ENCODE measurements around the gene SETD4. TPM values are rescaled to one million over a fixed set of nuclear protein-coding genes. Genes with fewer than 3 reads are reported as not detected.

Gene SETD4
- total RNA-seq, 2 donors from 2014 or later, result 18.2 to 29.1 TPM

GRCh38 chr21:35995522-35996088, 64.7 kb downstream of the SETD4 start:
- DNase-seq (ENCODE audit: low spot score), result no peak
- Mint-ChIP-seq H3K27me3 (peaks cover 20 to 28% of the 10 kb centered on the region in 2 donors), H3K4me3 (no peak overlapping the region), H3K4me1 (ENCODE audit: low read depth in 2 of 2) (no peaks in the 10 kb centered on the region), H3K27ac (no peak overlapping the region), H3K36me3 (no peaks in the 10 kb centered on the region), H3K9me3 (no peaks in the 10 kb centered on the region)
- no peak for ATAC-seq

DNA sequence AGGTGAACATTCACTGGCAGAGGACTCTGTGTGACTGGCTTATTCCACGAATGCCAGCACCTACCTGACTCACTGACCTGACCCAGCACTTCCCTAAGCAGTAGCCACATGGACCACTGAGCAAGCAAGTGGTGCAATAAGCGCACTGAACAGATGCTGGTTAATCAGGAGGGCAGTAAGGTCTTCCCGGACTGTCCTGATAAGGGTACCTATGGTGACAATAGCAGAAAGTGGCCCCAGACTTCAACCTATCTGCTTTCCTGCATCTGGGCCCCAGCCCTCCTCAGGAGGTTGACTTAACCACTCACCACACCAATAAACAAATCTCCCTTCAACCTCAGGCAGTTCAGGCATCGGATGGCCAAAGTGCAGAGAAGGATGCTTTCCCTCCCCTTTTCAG, 65.7 kb downstream of the SETD4 start:
- H3K36me3 Mint-ChIP-seq, result no peaks in the 10 kb centered on the region

GRCh38 chr21:35993875-35994490, 66.3 kb downstream of the SETD4 start:
- no peak overlapping the region for H3K4me3 Mint-ChIP-seq

More for the DNA sequence above, 65.7 kb downstream of the SETD4 start:
- no peak for DNase-seq (ENCODE audit: low spot score)
- Mint-ChIP-seq H3K27ac (no peak overlapping the region), H3K9me3 (no peaks in the 10 kb centered on the region), H3K27me3 (peaks cover 17 to 18% of the 10 kb centered on the region in 2 donors), H3K4me1 (ENCODE audit: low read depth in 2 of 2) (no peaks in the 10 kb centered on the region), H3K4me3 (no peak overlapping the region)
- no peak for ATAC-seq

DNA sequence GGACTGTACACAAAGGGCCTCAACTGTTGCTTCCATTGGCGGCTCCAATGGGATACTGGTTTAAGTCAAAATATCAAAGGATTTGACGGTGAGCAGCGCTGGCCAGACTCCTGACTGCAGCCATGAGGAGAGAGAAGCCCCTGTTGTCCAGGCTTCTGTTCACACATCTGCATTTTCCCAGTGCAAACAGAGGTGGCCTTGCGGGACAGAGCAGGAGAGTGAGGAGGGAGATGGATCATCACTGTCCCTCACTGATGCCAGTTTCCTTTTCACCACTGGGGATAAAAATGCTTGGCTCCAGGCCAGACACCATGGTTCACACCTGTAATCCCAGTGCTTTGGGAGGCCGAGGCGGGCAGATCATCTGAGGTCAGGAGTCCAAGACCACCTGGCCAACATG, 69.2 kb downstream of the SETD4 start:
- no peak overlapping the region for H3K4me3 Mint-ChIP-seq
- H3K36me3 Mint-ChIP-seq, result no peaks in the 10 kb centered on the region
- no peak overlapping the region for H3K27ac Mint-ChIP-seq
- no peak for ATAC-seq
- no peak for DNase-seq (ENCODE audit: low spot score)
- no peaks in the 10 kb centered on the region for H3K9me3 Mint-ChIP-seq
- peaks cover 3 to 16% of the 10 kb centered on the region in 2 donors for H3K27me3 Mint-ChIP-seq
- no peaks in the 10 kb centered on the region for H3K4me1 Mint-ChIP-seq (ENCODE audit: low read depth in 2 of 2)

More at GRCh38 chr21:35993875-35994490, 66.3 kb downstream of the SETD4 start:
- no peak for DNase-seq (ENCODE audit: low spot score)
- Mint-ChIP-seq H3K4me1 (ENCODE audit: low read depth in 2 of 2) (no peaks in the 10 kb centered on the region), H3K27me3 (peaks cover 14 to 18% of the 10 kb centered on the region in 2 donors), H3K27ac (no peak overlapping the region), H3K36me3 (no peaks in the 10 kb centered on the region), H3K9me3 (no peaks in the 10 kb centered on the region)
- ATAC-seq, result no peak

- Mint-ChIP-seq H3K36me3 (no peaks in the 10 kb centered on the region), H3K27me3 (peaks cover 3 to 16% of the 10 kb centered on the region in 2 donors), H3K9me3 (no peaks in the 10 kb centered on the region), H3K4me1 (ENCODE audit: low read depth in 2 of 2) (no peaks in the 10 kb centered on the region), H3K27ac (no peak overlapping the region), H3K4me3 (no peak overlapping the region)
- DNase-seq (ENCODE audit: low spot score) (no peak), ATAC-seq (no peak)
These were observed 69.7 kb downstream of the SETD4 start for GRCh38 chr21:35990609-35991008.

DNA sequence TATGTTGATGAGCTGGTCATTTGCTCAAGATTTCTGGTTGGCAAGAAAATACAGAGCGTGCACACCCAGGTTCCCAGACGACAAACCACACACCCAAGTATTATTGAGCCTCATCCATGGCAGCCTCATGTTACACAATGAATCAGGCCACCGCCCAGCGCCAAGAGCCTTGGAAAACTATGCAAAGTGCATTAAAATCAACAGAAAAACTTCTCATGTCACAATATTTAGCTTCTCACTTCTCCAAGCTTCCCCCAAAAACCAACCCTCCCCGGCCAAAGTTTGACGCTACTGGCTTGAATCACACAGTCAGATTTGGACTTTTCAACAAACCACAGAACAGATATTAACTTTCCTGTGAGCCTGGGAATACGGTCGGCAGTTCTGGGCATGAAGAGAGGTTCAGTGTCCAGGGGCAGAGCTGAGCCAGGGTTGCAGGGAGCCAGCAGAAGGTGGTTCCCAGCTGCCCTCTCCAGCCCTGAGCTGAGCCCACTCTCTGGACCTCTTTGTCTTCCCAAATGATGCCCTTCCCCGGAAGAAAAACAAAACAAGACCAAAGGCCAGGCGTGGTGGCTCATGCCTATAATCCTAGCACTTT, 71.1 kb downstream of the SETD4 start:
- ATAC-seq, result no peak
- DNase-seq (ENCODE audit: low spot score), result no peak
- Mint-ChIP-seq H3K9me3 (no peaks in the 10 kb centered on the region), H3K27ac (no peak overlapping the region), H3K36me3 (no peaks in the 10 kb centered on the region), H3K27me3 (peaks cover 7 to 22% of the 10 kb centered on the region in 2 donors), H3K4me1 (ENCODE audit: low read depth in 2 of 2) (no peaks in the 10 kb centered on the region), H3K4me3 (no peak overlapping the region)

DNA sequence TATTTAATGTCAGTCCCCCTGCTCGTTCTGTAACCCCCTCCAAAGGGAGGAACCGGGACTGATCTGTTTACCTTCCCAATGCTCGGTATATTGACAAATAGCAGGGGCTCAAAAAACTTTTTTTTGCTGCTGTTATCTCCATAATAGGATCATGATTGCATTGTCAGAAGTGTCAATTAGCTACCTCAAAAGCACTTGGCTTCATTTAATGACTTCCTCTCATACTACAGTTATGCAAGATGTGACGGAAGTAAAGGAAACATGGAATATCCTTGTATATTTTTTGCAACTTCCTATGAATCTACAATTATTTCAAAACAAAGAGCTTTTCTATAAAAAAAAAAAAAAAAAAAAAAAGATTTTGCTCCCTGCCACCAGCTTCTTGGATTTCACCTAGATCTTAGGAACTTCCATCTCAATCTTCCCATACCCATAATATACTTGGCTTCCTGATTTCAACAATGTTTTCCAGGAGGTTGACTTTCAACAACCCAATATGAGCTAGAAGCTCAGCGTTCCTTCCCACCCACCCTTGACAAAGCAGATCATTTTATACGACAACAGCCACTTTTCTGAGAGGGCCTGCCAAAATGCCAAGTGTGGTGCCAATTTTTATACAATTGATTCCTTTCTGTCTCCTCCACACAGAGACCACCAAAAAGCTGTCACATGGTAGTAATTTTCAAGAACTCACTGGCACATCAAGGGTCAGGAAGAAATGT, 71.7 kb downstream of the SETD4 start:
- Mint-ChIP-seq H3K27me3 (peaks cover 9 to 29% of the 10 kb centered on the region in 2 donors), H3K4me3 (no peak overlapping the region), H3K27ac (no peak overlapping the region), H3K36me3 (no peaks in the 10 kb centered on the region), H3K9me3 (no peaks in the 10 kb centered on the region), H3K4me1 (ENCODE audit: low read depth in 2 of 2) (no peaks in the 10 kb centered on the region)
- ATAC-seq (no peak), DNase-seq (ENCODE audit: low spot score) (no peak)

DNA sequence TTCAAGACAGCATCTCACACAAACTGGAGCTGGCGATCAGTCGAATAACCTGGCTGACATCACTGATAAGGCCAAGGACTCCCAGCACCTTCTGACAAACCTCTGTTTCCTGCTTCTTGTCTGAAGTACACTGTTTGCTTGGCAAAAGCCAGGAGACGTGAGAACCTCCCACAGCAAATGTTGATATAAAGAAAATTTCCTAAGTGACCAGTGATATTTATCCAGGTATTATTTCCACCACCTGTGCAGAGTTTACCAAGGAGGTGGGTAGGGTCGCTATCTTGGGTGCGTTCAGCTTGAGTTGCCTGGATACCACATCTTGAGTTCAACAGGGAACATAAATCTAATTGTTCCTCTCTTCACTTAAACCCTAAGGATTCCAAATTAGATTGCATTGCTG, 72.9 kb downstream of the SETD4 start:
- DNase-seq (ENCODE audit: low spot score), result no peak
- Mint-ChIP-seq H3K36me3 (no peaks in the 10 kb centered on the region), H3K27me3 (peaks cover 11 to 33% of the 10 kb centered on the region in 2 donors), H3K4me1 (ENCODE audit: low read depth in 2 of 2) (no peaks in the 10 kb centered on the region), H3K27ac (no peak overlapping the region), H3K4me3 (no peak overlapping the region), H3K9me3 (no peaks in the 10 kb centered on the region)
- ATAC-seq, result no peak

DNA sequence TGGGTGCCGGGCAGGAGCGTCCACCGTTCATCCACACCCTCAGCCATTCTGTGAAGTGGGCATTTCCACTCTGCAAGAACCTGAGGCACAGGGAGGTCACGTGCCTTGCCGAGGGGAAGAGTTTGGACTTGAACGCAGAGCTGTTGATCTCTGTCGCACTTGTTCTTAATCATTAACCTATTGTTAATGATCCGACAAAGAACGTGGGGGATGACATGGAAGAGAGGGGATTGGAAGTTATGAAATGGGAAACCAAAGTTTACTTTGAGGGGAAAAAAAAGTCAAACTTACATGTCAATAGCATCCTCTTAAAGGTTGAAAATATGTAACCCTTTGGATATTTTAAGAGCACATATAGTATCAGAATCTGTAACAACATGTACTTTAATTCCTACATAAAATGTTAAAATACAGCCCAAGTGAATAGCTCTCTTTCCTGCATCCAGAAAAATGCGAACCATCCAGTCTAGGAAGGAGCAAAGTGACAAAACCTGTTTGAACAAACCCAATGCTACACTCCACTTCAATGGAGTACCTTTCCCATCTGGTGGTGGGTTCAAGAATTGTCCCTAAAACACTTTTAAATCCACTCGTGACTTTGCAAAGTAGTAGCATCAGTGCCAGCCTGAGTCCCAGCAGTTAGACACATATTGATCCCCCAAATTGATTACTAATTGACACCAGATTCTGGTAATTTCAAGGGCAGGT, 75.5 kb downstream of the SETD4 start:
- DNase-seq (ENCODE audit: low spot score) (no peak), ATAC-seq (no peak)
- no peak overlapping the region for H3K4me3 Mint-ChIP-seq
- no peaks in the 10 kb centered on the region for H3K4me1 Mint-ChIP-seq (ENCODE audit: low read depth in 2 of 2)
- peaks cover 11 to 38% of the 10 kb centered on the region in 2 donors for H3K27me3 Mint-ChIP-seq
- H3K27ac Mint-ChIP-seq, result no peak overlapping the region
- H3K36me3 Mint-ChIP-seq, result no peaks in the 10 kb centered on the region
- H3K9me3 Mint-ChIP-seq, result no peaks in the 10 kb centered on the region

Other genes starting within 250 kb of the SETD4 start
- 10 to 100 TPM; 34.2 to 43.3 TPM for gene CBR1, start 9.5 kb upstream of the SETD4 start, total RNA-seq
- gene CBR3, start 74.6 kb upstream of the SETD4 start, total RNA-seq, result 1 to 10 TPM; 4.5 to 6.5 TPM
- 10 to 100 TPM in 1 of 2 donors, 1 to 10 TPM in 1; 8.9 to 16.3 TPM for gene DOP1B, start 96.3 kb upstream of the SETD4 start, total RNA-seq